ELR (cell line): ENCODE data around the gene RARG.
"Not testable (repeated sequence)": the region's sequence is repeated elsewhere in the genome, so short reads cannot be mapped to it uniquely, and the experiment has no call there.

Source experiments
- DNase-seq: peaks from one replicate; pipeline ENCODE4 v3.0.0-alpha.2; 2015; ENCODE audit warnings: low read depth

Gene RARG

GRCh38 chr12:53208877-53209463, 23.0 kb downstream of the RARG start:
- DNase-seq: no peak

- DNase-seq: no peak
Observed at GRCh38 chr12:53208435-53208834, 23.6 kb downstream of the RARG start.

- DNase-seq: no peak
Observed at GRCh38 chr12:53207042-53207441, 25.0 kb downstream of the RARG start, which contains the start of gene ITGB7. Gene ITGB7 (minus strand): TSS chr12:53207251. CDS start chr12:53200443, 6,808 bp downstream.

- DNase-seq: peak; percentile 92
Observed at GRCh38 chr12:53205747-53206419, 26.1 kb downstream of the RARG start.

- DNase-seq: no peak
Observed at GRCh38 chr12:53204351-53204750, 27.7 kb downstream of the RARG start.

- not testable (repeated sequence) for DNase-seq
Observed at GRCh38 chr12:53202316-53202715, 29.7 kb downstream of the RARG start.

- no peak for DNase-seq
Observed at GRCh38 chr12:53201639-53202038, 30.4 kb downstream of the RARG start.

GRCh38 chr12:53201177-53201541, 30.9 kb downstream of the RARG start:
- no peak for DNase-seq

GRCh38 chr12:53200458-53201176, 31.4 kb downstream of the RARG start:
- DNase-seq: no peak

GRCh38 chr12:53200107-53200457, 31.9 kb downstream of the RARG start:
- DNase-seq: no peak

GRCh38 chr12:53199700-53200099, 32.3 kb downstream of the RARG start:
- DNase-seq: no peak

- no peak for DNase-seq
Observed at GRCh38 chr12:53198486-53199110, 33.4 kb downstream of the RARG start.

GRCh38 chr12:53197011-53197640, 34.9 kb downstream of the RARG start:
- no peak for DNase-seq

GRCh38 chr12:53196486-53196885, 35.5 kb downstream of the RARG start:
- no peak for DNase-seq

- DNase-seq: no peak
Observed at GRCh38 chr12:53195516-53196420, 36.2 kb downstream of the RARG start.

GRCh38 chr12:53194973-53195372, 37.0 kb downstream of the RARG start:
- no peak for DNase-seq

- DNase-seq: no peak
Observed at GRCh38 chr12:53193985-53194716, 37.9 kb downstream of the RARG start.

- no peak for DNase-seq
Observed at GRCh38 chr12:53193040-53193439, 39.0 kb downstream of the RARG start.

GRCh38 chr12:53192531-53193021, 39.4 kb downstream of the RARG start:
- DNase-seq: no peak

- DNase-seq: no peak
Observed at GRCh38 chr12:53191885-53192530, 40.0 kb downstream of the RARG start.
